GM12878 (cell line): ENCODE results near the gene AGAP1. TPM values are rescaled to one million over a fixed set of nuclear protein-coding genes. Genes with fewer than 3 reads are reported as not detected.

Experiments used
- ATAC-seq: fragments of 200-7000 bp; cut with Tn5 transposase; 3 replicates; pipeline ENCODE4 v1.9.1; 2020; ENCODE audit warnings: mild to moderate bottlenecking, moderate library complexity
- BruUV-seq: library from RNA; stranded (reverse); fragments of 400-500 nt; replicated peaks from 2 replicates; lab custom pipeline; 2021; lab: Mats Ljungman, UMichigan
- CTCF ChIA-PET: fragments of 300-600 bp; sonication (Branson Sonifier 250); formaldehyde crosslinking; extraction: SDS; loops from one replicate; lab custom pipeline; 2021; ENCODE audit warnings: inconsistent platforms; lab: Yijun Ruan, JAX
- POLR2A ChIA-PET: fragments of 350-600 bp; formaldehyde crosslinking; extraction: SDS; loops from one replicate; lab custom pipeline; 2021; ENCODE audit warnings: inconsistent platforms; lab: Charles Lee
- RAD21 ChIA-PET: fragments of 300-600 bp; sonication (Branson Sonifier 250); formaldehyde crosslinking; loops from one replicate; lab custom pipeline; 2023; ENCODE audit warnings: antibody characterized with exemption; ENCODE audit not compliant: unreplicated experiment; lab: Charles Lee
- SMC1A ChIA-PET: fragments of 300-600 bp; sonication (Branson Sonifier 250); formaldehyde crosslinking; loops from one replicate; lab custom pipeline; 2023; ENCODE audit not compliant: unreplicated experiment, uncharacterized antibody; lab: Charles Lee
- DNase-seq: peaks from one replicate; pipeline ENCODE4 v3.0.0-alpha.2; 2011; ENCODE audit warnings: low read depth, low spot score
- FAIRE-seq: peaks from 3 replicates; lab custom pipeline; 2011; peaks lifted over from hg19 to GRCh38; lab: Jason Lieb, UNC
- H2AFZ ChIP-seq: 2 replicates; pipeline ENCODE4 v1.6.0; 2011; ENCODE audit warnings: low read depth, low read length, control low read depth; ENCODE audit not compliant: control insufficient read depth
- H3K27ac ChIP-seq: 2 replicates; pipeline ENCODE4 v1.5.1; 2011; ENCODE audit warnings: control low read depth; ENCODE audit not compliant: control insufficient read depth, insufficient read depth
- H3K27me3 ChIP-seq, 2 experiments: replicated peaks in 1 of 2; 2 replicates each; pipeline versions ENCODE4 v1.6.0 to v1.6.1; 2011; ENCODE audit warnings: low read length in 1 of 2; ENCODE audit not compliant: control insufficient read depth in 2 of 2, insufficient read depth in 2 of 2
- H3K36me3 ChIP-seq, 2 experiments: 2 replicates each; pipeline ENCODE4 v1.5.1; 2011; ENCODE audit warnings: low read length in 1 of 2; ENCODE audit not compliant: control insufficient read depth in 2 of 2, insufficient read depth in 2 of 2
- H3K4me1 ChIP-seq: 2 replicates; pipeline ENCODE4 v1.6.1; 2011; ENCODE audit warnings: mild to moderate bottlenecking, low read length, moderate library complexity, mixed read lengths; ENCODE audit not compliant: control insufficient read depth, insufficient read depth
- H3K4me2 ChIP-seq: 2 replicates; pipeline ENCODE4 v1.6.0; 2011; ENCODE audit warnings: control low read depth; ENCODE audit not compliant: control insufficient read depth, insufficient read depth
- H3K4me3 ChIP-seq: fragments of 200-600 bp; sonication (generic); 2 replicates; pipeline ENCODE4 v1.5.1; 2016
- H3K79me2 ChIP-seq: 2 replicates; pipeline ENCODE4 v1.6.0; 2011; ENCODE audit warnings: low read length; ENCODE audit not compliant: control insufficient read depth, insufficient read depth
- H3K9ac ChIP-seq: 2 replicates; pipeline ENCODE4 v1.8.0; 2011; ENCODE audit warnings: low read length, control low read depth, mixed read lengths; ENCODE audit not compliant: control insufficient read depth, insufficient read depth
- H3K9me3 ChIP-seq: replicated peaks from 3 replicates; pipeline ENCODE4 v1.5.1; 2011; ENCODE audit warnings: mild to moderate bottlenecking, low read length; ENCODE audit not compliant: control insufficient read depth, insufficient read depth
- H4K20me1 ChIP-seq: 2 replicates; pipeline ENCODE4 v1.6.0; 2011; ENCODE audit not compliant: control insufficient read depth, insufficient read depth
- ASH2L ChIP-seq: fragments of 300-600, 200-600 bp; sonication (generic); IDR thresholded peaks from 2 replicates; pipeline ENCODE4 v1.6.1; 2017; ENCODE audit warnings: low read depth, mild to moderate bottlenecking, borderline replicate concordance
- CBFB ChIP-seq: IDR thresholded peaks from 2 replicates; pipeline ENCODE4 v1.6.1; 2016; ENCODE audit warnings: antibody characterized with exemption, low read depth
- CHD4 ChIP-seq: fragments of 200-600 bp; sonication (generic); IDR thresholded peaks from 2 replicates; pipeline ENCODE4 v1.6.1; 2016; ENCODE audit warnings: mild to moderate bottlenecking
- HCFC1 ChIP-seq: fragments of 150-350 bp; IDR thresholded peaks from 2 replicates; pipeline ENCODE4 v1.6.1; 2014; ENCODE audit warnings: low read length
- MTA3 ChIP-seq: IDR thresholded peaks from 2 replicates; pipeline ENCODE4 v1.6.1; 2012; ENCODE audit warnings: low read length, inconsistent platforms, borderline replicate concordance
- NFIC ChIP-seq: IDR thresholded peaks from 2 replicates; pipeline ENCODE4 v1.6.1; 2012; ENCODE audit warnings: low read depth, mild to moderate bottlenecking, inconsistent platforms, low read length, moderate library complexity
- NFYB ChIP-seq: IDR thresholded peaks from 2 replicates; pipeline ENCODE4 v1.6.1; 2011; ENCODE audit warnings: low read depth, mild to moderate bottlenecking, low read length, improper control_type of control experiment, moderate library complexity; ENCODE audit not compliant: insufficient read depth
- RFX5 ChIP-seq: IDR thresholded peaks from 2 replicates; pipeline ENCODE4 v1.6.1; 2011; ENCODE audit warnings: low read depth, low read length, improper control_type of control experiment
- SUZ12 ChIP-seq: fragments of 200-600 bp; sonication (generic); IDR thresholded peaks from one replicate; pipeline ENCODE4 v1.6.1; 2018; ENCODE audit warnings: antibody characterized with exemption, mild to moderate bottlenecking; ENCODE audit not compliant: unreplicated experiment
- ZNF207 ChIP-seq: fragments of 450-650 bp; IDR thresholded peaks from 2 replicates; pipeline ENCODE4 v1.6.1; 2014; ENCODE audit warnings: antibody characterized with exemption, mild to moderate bottlenecking, borderline replicate concordance
- ZNF274 ChIP-seq: IDR thresholded peaks from one replicate; pipeline ENCODE4 v1.8.0; 2011; ENCODE audit not compliant: insufficient read length, insufficient read depth
- WGBS: methylation state at CpG from one replicate; pipeline ENCODE4 v1.1.6; 2016; ENCODE audit warnings: low lambda C conversion rate; ENCODE audit not compliant: insufficient replicate concordance, insufficient coverage; ENCODE audit errors: missing lambda C conversion rate; 5-methylcytosine and 5-hydroxymethylcytosine counted together
- in situ Hi-C: fragments of 300-500 bp; cut with MboI; formaldehyde crosslinking; loops from 9 replicates; pipeline ENCODE4 v1.14.3; 2018; ENCODE audit warnings: mixed read lengths
- intact Hi-C: fragments of 100-400 bp; cut with micrococcal nuclease; formaldehyde crosslinking; loops from one replicate; pipeline ENCODE4 v1.14.2; 2022; ENCODE audit not compliant: unreplicated experiment
- polyA plus RNA-seq, 11 experiments: library from polyadenylated mRNA; depleted of rRNA in 4 of 11; unstranded in 6 of 11; stranded (reverse) in 5 of 11; fragments of >200 nt; fragmentation: Nextera tagmentation in 4 of 11; fragmentation: Illumina TruSeq in 1 of 11; extraction: Ambion mirVana in 4 of 11; extraction: Trizol in 1 of 11; gene quantifications; 1 replicate in 1 of 11; 2 replicates in 10 of 11; pipeline versions ENCODE4 v1.2.1 to v1.2.3, GENCODE V29; 2011 to 2016; ENCODE audit warnings: inconsistent platforms in 2 of 11, missing spikeins in 2 of 11, low read depth in 1 of 11
- total RNA-seq, 4 experiments: library from RNA; depleted of rRNA in 3 of 4; stranded (reverse); fragments of >200 nt in 3 of 4; fragmentation: Illumina TruSeq in 1 of 4; extraction: Trizol in 1 of 4; gene quantifications; 2 replicates each; pipeline versions ENCODE4 v1.2.1 to v1.2.3, GENCODE V29; 2013 to 2021
- TF ChIP-seq, protein P1 (sequence below): fragments of 450-650 bp; IDR thresholded peaks from 2 replicates; pipeline ENCODE4 v1.6.1; 2017; ENCODE audit warnings: mild to moderate bottlenecking, low read depth, inconsistent platforms; ENCODE audit not compliant: poor library complexity, severe bottlenecking
- TF ChIP-seq, protein P2 (sequence below), 3 experiments: IDR thresholded peaks in 2 of 3; conservative IDR thresholded peaks in 1 of 3; 2 replicates each; pipeline ENCODE4 v1.5.1; 2011; ENCODE audit warnings: low read depth in 3 of 3, low read length in 3 of 3, mild to moderate bottlenecking in 3 of 3, control low read depth in 2 of 3, moderate library complexity in 2 of 3, inconsistent platforms in 1 of 3, mixed read lengths in 1 of 3; ENCODE audit not compliant: control insufficient read depth in 2 of 3, insufficient read depth in 1 of 3; ENCODE audit errors: extremely low read depth in 1 of 3

Gene AGAP1
- total and polyA plus RNA-seq, 10 of the 15 experiments (the other 5 are each of a cell fraction or from before 2014, with no cell fraction given): 0.05 to 0.15 (median 0.06) TPM; not detected in 7

DNA sequence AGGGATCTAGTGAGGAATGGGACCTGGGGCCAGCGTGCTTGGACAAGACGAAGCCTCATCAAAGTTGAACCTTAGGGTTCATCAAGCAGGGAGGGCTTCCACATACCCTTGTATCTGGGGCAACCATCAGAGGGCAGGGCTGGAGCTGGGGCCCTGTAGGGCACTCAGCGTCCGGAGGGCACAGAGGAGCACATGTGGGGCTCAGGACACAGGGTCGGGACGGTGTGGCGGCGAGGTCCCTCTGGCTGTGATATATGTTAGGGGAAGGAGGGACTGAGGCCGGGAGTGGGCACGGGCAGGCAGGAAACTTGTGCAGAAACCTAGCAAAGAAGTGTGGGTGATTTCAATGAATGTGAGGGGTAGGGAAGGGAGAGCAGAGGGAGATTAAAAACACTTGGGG is 244.0 kb downstream of the AGAP1 start:
- FAIRE-seq: no peak
- no peaks in the 10 kb centered on the region for H3K79me2 ChIP-seq
- SMC1A ChIA-PET: no interaction called here
- TF ChIP-seq NFIC: no peak
- TF ChIP-seq, protein P1, sequence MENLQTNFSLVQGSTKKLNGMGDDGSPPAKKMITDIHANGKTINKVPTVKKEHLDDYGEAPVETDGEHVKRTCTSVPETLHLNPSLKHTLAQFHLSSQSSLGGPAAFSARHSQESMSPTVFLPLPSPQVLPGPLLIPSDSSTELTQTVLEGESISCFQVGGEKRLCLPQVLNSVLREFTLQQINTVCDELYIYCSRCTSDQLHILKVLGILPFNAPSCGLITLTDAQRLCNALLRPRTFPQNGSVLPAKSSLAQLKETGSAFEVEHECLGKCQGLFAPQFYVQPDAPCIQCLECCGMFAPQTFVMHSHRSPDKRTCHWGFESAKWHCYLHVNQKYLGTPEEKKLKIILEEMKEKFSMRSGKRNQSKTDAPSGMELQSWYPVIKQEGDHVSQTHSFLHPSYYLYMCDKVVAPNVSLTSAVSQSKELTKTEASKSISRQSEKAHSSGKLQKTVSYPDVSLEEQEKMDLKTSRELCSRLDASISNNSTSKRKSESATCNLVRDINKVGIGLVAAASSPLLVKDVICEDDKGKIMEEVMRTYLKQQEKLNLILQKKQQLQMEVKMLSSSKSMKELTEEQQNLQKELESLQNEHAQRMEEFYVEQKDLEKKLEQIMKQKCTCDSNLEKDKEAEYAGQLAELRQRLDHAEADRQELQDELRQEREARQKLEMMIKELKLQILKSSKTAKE: no peak
- TF ChIP-seq, all 136 proteins: peak for 0
- 50% methylated on average over 10 of the region's 10 CpGs for WGBS
- RAD21 ChIA-PET: no interaction called here
- H3K9ac ChIP-seq: no peak overlapping the region
- CTCF ChIA-PET: no interaction called here
- no peak overlapping the region for H3K4me2 ChIP-seq
- H2AFZ ChIP-seq: no peak overlapping the region
- H3K36me3 ChIP-seq: no peaks in the 10 kb centered on the region
- DNase-seq (no peak), ATAC-seq (no peak)
- H3K27ac ChIP-seq: no peak overlapping the region
- no peaks in the 10 kb centered on the region for H4K20me1 ChIP-seq
- H3K4me3 ChIP-seq: no peak overlapping the region
- H3K27me3 ChIP-seq: no peaks in the 10 kb centered on the region
- BruUV-seq: no TSS peak
- in situ Hi-C loops: no loop called here
- no peaks in the 10 kb centered on the region for H3K4me1 ChIP-seq
- no peaks in the 10 kb centered on the region for H3K9me3 ChIP-seq
- intact Hi-C loops: no loop called here
- POLR2A ChIA-PET: no interaction called here

DNA sequence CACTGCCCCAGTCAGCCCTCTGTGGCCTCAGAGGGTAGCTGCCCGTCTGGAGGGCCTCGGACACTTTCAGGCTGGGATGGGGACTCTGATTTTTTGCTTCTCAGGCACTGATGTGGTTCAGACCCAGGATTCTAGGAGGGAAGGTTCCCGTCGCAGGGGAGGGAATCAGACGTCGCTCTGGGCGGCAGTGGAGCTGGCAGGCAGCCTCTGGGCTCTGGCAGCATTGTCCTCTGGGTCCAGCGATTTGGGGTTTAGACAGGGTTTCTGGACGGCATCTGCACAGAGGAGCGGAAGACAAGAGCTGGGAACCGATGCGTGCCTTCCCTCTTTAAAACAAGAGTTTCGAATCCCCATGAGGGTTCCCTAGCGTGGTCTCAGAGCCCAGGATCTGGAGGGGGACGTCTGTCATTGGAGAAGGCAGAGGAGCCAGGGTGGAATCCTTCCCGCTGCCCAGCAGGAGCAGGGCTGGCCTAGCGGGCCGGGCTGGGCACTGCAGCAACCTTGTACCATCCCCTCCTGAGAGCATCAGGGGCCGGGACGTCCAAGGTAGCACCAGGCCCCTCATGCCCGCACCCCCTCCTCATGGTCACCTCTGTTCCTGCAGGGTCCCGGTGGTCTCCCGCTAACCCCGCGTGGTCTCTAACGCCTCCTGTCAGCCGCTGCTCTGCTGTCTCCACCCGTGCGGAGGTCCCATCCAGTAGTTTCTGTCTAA is 246.0 kb downstream of the AGAP1 start:
- DNase-seq (no peak), ATAC-seq (no peak)
- no peak for TF ChIP-seq CBFB
- TF ChIP-seq NFYB: no peak
- TF ChIP-seq, protein P2, sequence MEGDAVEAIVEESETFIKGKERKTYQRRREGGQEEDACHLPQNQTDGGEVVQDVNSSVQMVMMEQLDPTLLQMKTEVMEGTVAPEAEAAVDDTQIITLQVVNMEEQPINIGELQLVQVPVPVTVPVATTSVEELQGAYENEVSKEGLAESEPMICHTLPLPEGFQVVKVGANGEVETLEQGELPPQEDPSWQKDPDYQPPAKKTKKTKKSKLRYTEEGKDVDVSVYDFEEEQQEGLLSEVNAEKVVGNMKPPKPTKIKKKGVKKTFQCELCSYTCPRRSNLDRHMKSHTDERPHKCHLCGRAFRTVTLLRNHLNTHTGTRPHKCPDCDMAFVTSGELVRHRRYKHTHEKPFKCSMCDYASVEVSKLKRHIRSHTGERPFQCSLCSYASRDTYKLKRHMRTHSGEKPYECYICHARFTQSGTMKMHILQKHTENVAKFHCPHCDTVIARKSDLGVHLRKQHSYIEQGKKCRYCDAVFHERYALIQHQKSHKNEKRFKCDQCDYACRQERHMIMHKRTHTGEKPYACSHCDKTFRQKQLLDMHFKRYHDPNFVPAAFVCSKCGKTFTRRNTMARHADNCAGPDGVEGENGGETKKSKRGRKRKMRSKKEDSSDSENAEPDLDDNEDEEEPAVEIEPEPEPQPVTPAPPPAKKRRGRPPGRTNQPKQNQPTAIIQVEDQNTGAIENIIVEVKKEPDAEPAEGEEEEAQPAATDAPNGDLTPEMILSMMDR (IDR thresholded peaks at IDR 0.05 in 2 of 3, conservative IDR thresholded peaks at IDR 0.05 in 1 of 3; ENCODE audit: control insufficient read depth in 2 of 3, extremely low read depth in 1 of 3, insufficient read depth in 1 of 3, low read depth in 3 of 3, low read length in 3 of 3): no peak
- TF ChIP-seq ZNF274: no peak
- TF ChIP-seq HCFC1: no peak
- no peak for TF ChIP-seq ASH2L
- no peak for TF ChIP-seq MTA3
- TF ChIP-seq ZNF207: no peak
- TF ChIP-seq SUZ12: no peak
- no peak for TF ChIP-seq CHD4
- no peak for TF ChIP-seq RFX5

More for the DNA sequence above, 246.0 kb downstream of the AGAP1 start:
- BruUV-seq: no TSS peak
- no peak overlapping the region for H3K27ac ChIP-seq
- WGBS: 55% methylated on average over 28 of the region's 29 CpGs
- no peaks in the 10 kb centered on the region for H3K27me3 ChIP-seq
- ChIA-PET SMC1A (no interaction called here), RAD21 (no interaction called here), POLR2A (no interaction called here), CTCF (no interaction called here)
- in situ Hi-C loops (loop anchor here (10.0 kb wide), 2 partner anchors 605 to 1185 kb away; no protein-coding TSS in a partner anchor), intact Hi-C loops (no loop called here)
- H3K9me3 ChIP-seq: no peaks in the 10 kb centered on the region
- H3K4me2 ChIP-seq: no peak overlapping the region
- H2AFZ ChIP-seq: no peak overlapping the region
- no peak for FAIRE-seq
- no peaks in the 10 kb centered on the region for H3K79me2 ChIP-seq
- no peaks in the 10 kb centered on the region for H3K36me3 ChIP-seq
- no peaks in the 10 kb centered on the region for H3K4me1 ChIP-seq
- H3K4me3 ChIP-seq: no peak overlapping the region
- H3K9ac ChIP-seq: no peak overlapping the region
- H4K20me1 ChIP-seq: no peaks in the 10 kb centered on the region
